Astrocyte (in vitro differentiated cells and primary cell): Measurements from ENCODE around the gene IRF4. TPM values are rescaled to one million over a fixed set of nuclear protein-coding genes. Genes with fewer than 3 reads are reported as not detected.

Experiments
- DNase-seq: peaks from one replicate; pipeline ENCODE4 v3.0.0-alpha.2; 2010; ENCODE audit warnings: low read depth
- FAIRE-seq: peaks from 2 replicates; lab custom pipeline; 2011; peaks lifted over from hg19 to GRCh38; lab: Jason Lieb, UNC
- H2AFZ ChIP-seq: 2 replicates; pipeline ENCODE4 v1.6.0; 2012; ENCODE audit warnings: low read depth, low read length, inconsistent platforms
- H3K27ac ChIP-seq: 2 replicates; pipeline ENCODE4 v1.5.1; 2011; ENCODE audit warnings: low read depth, low read length, inconsistent platforms
- H3K27me3 ChIP-seq: 2 replicates; pipeline ENCODE4 v1.6.0; 2011; ENCODE audit warnings: low read length, inconsistent platforms; ENCODE audit not compliant: insufficient read depth
- H3K36me3 ChIP-seq: 2 replicates; pipeline ENCODE4 v1.5.1; 2011; ENCODE audit warnings: low read length, inconsistent platforms; ENCODE audit not compliant: insufficient read depth
- H3K4me1 ChIP-seq: 2 replicates; pipeline ENCODE4 v1.5.1; 2011; ENCODE audit warnings: low read length, inconsistent platforms; ENCODE audit not compliant: insufficient read depth
- H3K4me2 ChIP-seq: 2 replicates; pipeline ENCODE4 v1.6.0; 2012; ENCODE audit warnings: low read length, inconsistent platforms
- H3K4me3 ChIP-seq: 2 replicates; pipeline ENCODE4 v1.5.1; 2011; ENCODE audit warnings: low read depth, mild to moderate bottlenecking, low read length, inconsistent platforms; ENCODE audit not compliant: insufficient read depth
- H3K79me2 ChIP-seq: 2 replicates; pipeline ENCODE4 v1.6.0; 2012; ENCODE audit warnings: mild to moderate bottlenecking, low read length, inconsistent platforms; ENCODE audit not compliant: insufficient read depth
- H3K9ac ChIP-seq: 2 replicates; pipeline ENCODE4 v1.6.0; 2012; ENCODE audit warnings: mild to moderate bottlenecking, low read length, inconsistent platforms
- H3K9me3 ChIP-seq: 2 replicates; pipeline ENCODE4 v1.5.1; 2012; ENCODE audit warnings: low read depth, mild to moderate bottlenecking, low read length, inconsistent platforms; ENCODE audit not compliant: insufficient read depth
- H4K20me1 ChIP-seq: 2 replicates; pipeline ENCODE4 v1.6.0; 2012; ENCODE audit warnings: low read length, inconsistent platforms; ENCODE audit not compliant: insufficient read depth
- H3K27ac Mint-ChIP-seq: one replicate; pipeline ENCODE4 v1.8.0; 2021; ENCODE audit warnings: mild to moderate bottlenecking, mixed read lengths; ENCODE audit not compliant: unreplicated experiment
- H3K27me3 Mint-ChIP-seq: one replicate; pipeline ENCODE4 v1.8.0; 2021; ENCODE audit warnings: low read depth, mixed read lengths; ENCODE audit not compliant: unreplicated experiment
- H3K36me3 Mint-ChIP-seq: one replicate; pipeline ENCODE4 v1.8.0; 2021; ENCODE audit warnings: low read depth, mixed read lengths; ENCODE audit not compliant: unreplicated experiment
- H3K4me1 Mint-ChIP-seq: one replicate; pipeline ENCODE4 v1.8.0; 2021; ENCODE audit warnings: low read depth, mixed read lengths; ENCODE audit not compliant: unreplicated experiment
- H3K4me3 Mint-ChIP-seq: one replicate; pipeline ENCODE4 v1.8.0; 2021; ENCODE audit warnings: mild to moderate bottlenecking, moderate library complexity, mixed read lengths; ENCODE audit not compliant: unreplicated experiment
- H3K9me3 Mint-ChIP-seq: one replicate; pipeline ENCODE4 v1.8.0; 2021; ENCODE audit warnings: mild to moderate bottlenecking, mixed read lengths; ENCODE audit not compliant: unreplicated experiment
- EZH2 ChIP-seq: IDR thresholded peaks from 2 replicates; pipeline ENCODE4 v1.6.1; 2012; ENCODE audit warnings: mild to moderate bottlenecking, low read length, inconsistent platforms; ENCODE audit not compliant: insufficient read depth
- total RNA-seq: library from RNA; stranded (reverse); gene quantifications from 2 replicates; pipeline ENCODE4 v1.2.1, GENCODE V29; 2021
- TF ChIP-seq, protein P1 (sequence below): IDR thresholded peaks from 2 replicates; pipeline ENCODE4 v1.5.1; 2011; ENCODE audit warnings: low read depth, mild to moderate bottlenecking, inconsistent platforms, low read length, moderate library complexity; ENCODE audit not compliant: insufficient read depth

Gene IRF4
- total RNA-seq, 1 donor from 2014 or later: 0.30 TPM

DNA sequence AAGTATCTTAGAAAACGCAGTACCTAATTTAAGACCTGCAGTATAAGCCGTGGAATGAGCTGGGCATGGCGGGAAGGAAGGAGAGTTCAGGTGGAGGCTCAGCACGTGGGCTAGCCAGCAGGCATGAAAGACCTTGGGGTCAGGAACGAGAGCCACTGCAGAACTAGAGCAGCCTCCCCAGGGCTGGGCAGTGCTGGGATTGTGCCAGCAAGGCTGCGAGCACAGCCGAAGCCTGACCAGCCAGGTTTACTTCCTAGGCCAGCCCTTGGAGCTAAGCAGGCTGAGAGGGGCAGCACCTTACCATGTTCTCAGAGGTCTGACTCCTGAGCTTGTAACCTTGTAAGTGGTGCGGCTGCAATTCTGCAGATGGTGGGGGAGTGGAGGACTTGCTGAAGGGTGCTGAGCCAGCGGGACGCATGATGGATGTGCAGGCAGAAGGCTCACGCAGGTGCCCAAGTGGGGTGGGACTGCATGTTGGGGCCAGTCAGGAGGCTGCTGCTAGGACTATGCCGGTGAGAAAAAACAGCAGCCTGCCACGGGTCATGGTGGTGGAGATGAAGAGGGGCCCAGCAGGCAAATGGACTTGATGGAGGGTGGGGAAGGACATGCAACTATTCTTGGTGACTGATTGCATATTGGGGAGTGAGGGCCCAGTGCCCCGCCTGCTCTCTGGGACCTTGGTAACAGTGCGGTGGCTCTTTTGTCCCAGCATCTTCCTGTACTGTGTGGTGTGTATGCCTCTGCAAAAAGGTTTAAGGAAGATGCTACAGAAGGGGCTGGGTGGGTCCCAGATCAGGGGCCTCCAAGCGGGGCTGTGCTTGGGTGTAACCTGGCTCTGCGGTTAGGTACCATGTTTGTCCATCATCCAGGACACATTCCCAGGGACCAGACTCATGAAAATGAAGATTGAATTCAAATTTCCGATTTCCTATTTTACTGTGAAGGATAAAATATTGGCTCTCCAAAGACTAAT lies 37.6 kb upstream of the IRF4 start:
- no peak overlapping the region for H3K4me3 ChIP-seq
- DNase-seq (no peak), FAIRE-seq (no peak)
- peaks cover 12% of the 10 kb centered on the region for H3K36me3 Mint-ChIP-seq
- no peak overlapping the region for H3K27ac ChIP-seq
- H3K27ac Mint-ChIP-seq: no peak overlapping the region
- no peaks in the 10 kb centered on the region for H4K20me1 ChIP-seq
- no peaks in the 10 kb centered on the region for H3K27me3 ChIP-seq
- H3K9ac ChIP-seq: no peak overlapping the region
- H3K4me1 ChIP-seq: no peaks in the 10 kb centered on the region
- H3K79me2 ChIP-seq: no peaks in the 10 kb centered on the region
- H3K9me3 ChIP-seq: no peaks in the 10 kb centered on the region
- no peak overlapping the region for H3K4me2 ChIP-seq
- H3K4me3 Mint-ChIP-seq: no peak overlapping the region
- no peak overlapping the region for H2AFZ ChIP-seq
- peaks cover 6% of the 10 kb centered on the region for H3K27me3 Mint-ChIP-seq
- H3K36me3 ChIP-seq: no peaks in the 10 kb centered on the region
- TF ChIP-seq, protein P1, sequence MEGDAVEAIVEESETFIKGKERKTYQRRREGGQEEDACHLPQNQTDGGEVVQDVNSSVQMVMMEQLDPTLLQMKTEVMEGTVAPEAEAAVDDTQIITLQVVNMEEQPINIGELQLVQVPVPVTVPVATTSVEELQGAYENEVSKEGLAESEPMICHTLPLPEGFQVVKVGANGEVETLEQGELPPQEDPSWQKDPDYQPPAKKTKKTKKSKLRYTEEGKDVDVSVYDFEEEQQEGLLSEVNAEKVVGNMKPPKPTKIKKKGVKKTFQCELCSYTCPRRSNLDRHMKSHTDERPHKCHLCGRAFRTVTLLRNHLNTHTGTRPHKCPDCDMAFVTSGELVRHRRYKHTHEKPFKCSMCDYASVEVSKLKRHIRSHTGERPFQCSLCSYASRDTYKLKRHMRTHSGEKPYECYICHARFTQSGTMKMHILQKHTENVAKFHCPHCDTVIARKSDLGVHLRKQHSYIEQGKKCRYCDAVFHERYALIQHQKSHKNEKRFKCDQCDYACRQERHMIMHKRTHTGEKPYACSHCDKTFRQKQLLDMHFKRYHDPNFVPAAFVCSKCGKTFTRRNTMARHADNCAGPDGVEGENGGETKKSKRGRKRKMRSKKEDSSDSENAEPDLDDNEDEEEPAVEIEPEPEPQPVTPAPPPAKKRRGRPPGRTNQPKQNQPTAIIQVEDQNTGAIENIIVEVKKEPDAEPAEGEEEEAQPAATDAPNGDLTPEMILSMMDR: no peak
- TF ChIP-seq EZH2: no peak
- H3K9me3 Mint-ChIP-seq: peaks cover 16% of the 10 kb centered on the region
- no peaks in the 10 kb centered on the region for H3K4me1 Mint-ChIP-seq

DNA sequence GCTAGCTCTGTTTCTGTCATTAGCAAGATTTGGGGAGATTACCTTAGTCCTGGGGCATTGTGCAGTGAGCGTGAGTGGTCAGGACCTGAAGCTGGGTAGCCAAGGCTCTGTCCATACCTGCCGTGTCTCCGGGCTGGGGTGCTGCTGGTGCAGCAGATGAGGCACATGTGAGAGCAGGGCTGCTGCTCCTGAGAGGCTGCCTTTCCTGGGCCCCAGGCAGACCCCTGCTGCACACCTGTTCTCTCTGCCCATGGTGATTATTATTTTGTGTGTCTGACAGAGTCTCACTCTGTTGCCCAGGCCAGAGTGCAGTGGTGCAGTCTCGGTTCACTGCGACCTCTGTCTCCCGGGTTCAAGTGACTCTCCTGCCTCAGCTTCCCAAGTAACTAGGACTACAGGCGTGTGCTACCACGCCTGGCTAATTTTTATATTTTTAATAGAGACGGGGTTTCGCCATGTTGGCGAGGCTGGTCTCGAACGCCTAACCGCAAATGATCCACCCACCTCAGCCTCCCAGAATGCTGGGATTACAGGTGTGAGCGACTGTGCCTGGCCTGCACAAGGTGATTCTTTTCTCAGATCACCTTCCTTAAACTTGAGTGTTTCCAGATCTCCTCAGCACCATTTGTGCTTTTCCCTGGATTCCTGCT lies 36.8 kb upstream of the IRF4 start:
- no peak overlapping the region for H3K4me2 ChIP-seq
- no peak for DNase-seq
- no peaks in the 10 kb centered on the region for H3K4me1 ChIP-seq
- H2AFZ ChIP-seq: no peak overlapping the region
- no peaks in the 10 kb centered on the region for H4K20me1 ChIP-seq
- Mint-ChIP-seq H3K4me1 (no peaks in the 10 kb centered on the region), H3K36me3 (peaks cover 5% of the 10 kb centered on the region), H3K4me3 (no peak overlapping the region), H3K27me3 (peaks cover 3% of the 10 kb centered on the region), H3K27ac (no peak overlapping the region), H3K9me3 (peaks cover 12% of the 10 kb centered on the region)
- no peaks in the 10 kb centered on the region for H3K36me3 ChIP-seq
- H3K79me2 ChIP-seq: no peaks in the 10 kb centered on the region
- no peak for TF ChIP-seq EZH2
- TF ChIP-seq, protein P1: no peak
- no peaks in the 10 kb centered on the region for H3K27me3 ChIP-seq
- no peak overlapping the region for H3K4me3 ChIP-seq
- no peak for FAIRE-seq
- no peak overlapping the region for H3K27ac ChIP-seq
- no peaks in the 10 kb centered on the region for H3K9me3 ChIP-seq
- no peak overlapping the region for H3K9ac ChIP-seq
